Pulmonary artery endothelial cell (primary cell): ENCODE measurements around the gene RMDN2. TPM values are rescaled to one million over a fixed set of nuclear protein-coding genes. Genes with fewer than 3 reads are reported as not detected.
"Not testable (repeated sequence)": the region's sequence is repeated elsewhere in the genome, so short reads cannot be mapped to it uniquely, and the experiment has no call there.

Experiments used
- DNase-seq: peaks from one replicate; pipeline ENCODE4 v3.0.0-alpha.2; 2011; ENCODE audit warnings: low read depth, low spot score
- total RNA-seq: library from RNA; depleted of rRNA; stranded (reverse); fragments of >200 nt; gene quantifications from 2 replicates; pipeline ENCODE4 v1.2.3, GENCODE V29; 2014

Gene RMDN2
- total RNA-seq, 1 donor from 2014 or later = 2.8 TPM

DNA sequence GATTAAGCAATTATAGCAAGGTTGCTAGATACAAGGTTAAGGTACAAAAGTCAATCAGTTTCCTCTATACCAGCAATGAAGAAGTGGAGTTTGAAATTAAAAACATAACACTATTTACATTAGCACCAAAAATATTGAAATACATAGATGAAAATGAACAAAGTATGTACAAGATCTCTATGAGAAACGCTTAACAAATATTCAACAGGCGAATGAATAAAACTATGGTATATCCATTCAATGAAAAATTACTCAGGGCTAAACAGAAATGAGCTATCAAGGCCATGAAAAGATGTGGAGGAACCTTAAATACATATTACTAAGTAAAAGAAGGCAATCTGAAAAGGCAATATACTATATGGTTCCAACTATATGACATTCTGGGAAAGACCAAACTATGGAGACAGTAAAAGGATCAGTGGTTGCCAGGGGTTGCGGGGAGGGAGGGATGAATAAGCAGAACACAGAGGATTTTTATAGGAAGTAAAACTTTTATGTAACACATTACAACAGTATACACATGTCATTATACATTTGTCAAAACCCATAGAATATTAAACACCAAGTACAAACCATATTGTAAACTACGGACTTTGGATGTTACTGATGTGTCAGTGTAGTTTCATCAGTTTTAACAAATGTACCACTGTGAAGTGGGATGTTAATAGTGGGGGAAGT is 62.1 kb downstream of the RMDN2 start:
- DNase-seq = no peak

DNA sequence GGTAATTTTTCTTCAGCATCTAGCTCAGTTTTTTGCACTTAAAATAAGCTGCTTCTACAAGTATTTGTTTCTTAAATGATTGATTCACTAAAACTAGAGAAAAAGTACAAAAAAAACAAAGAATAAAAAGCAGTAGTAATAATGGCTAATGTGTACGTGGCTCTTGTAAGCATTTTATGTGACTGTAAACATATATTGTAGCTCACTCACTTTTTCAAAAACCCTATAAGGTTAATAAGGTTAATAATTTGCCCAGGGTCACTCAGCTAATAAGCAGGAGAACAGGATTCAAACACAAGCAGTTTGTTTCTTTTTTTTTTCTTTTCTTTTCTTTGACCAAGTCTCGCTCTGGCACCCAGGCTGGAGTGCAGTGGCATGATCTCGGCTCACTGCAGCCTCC is 67.5 kb downstream of the RMDN2 start:
- no peak for DNase-seq

DNA sequence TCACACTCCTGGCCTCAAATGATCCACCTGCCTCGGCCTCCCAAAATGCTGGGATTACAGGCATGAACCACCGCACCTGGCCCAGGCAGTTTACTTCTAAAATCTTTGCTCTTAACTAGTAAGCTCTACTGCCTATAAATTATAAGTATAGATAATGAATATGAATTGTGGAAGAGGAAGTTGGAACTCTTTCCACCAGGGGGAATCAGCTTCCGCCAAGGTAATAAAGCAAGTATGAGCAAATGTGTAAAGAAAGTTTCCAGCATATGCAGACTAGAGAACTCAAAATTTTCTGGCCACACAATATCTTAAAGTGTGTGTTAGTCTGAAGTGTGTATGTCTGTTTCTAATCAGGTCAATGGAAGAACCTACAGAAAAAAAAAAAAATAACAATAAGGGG is 68.1 kb downstream of the RMDN2 start:
- no peak for DNase-seq

DNA sequence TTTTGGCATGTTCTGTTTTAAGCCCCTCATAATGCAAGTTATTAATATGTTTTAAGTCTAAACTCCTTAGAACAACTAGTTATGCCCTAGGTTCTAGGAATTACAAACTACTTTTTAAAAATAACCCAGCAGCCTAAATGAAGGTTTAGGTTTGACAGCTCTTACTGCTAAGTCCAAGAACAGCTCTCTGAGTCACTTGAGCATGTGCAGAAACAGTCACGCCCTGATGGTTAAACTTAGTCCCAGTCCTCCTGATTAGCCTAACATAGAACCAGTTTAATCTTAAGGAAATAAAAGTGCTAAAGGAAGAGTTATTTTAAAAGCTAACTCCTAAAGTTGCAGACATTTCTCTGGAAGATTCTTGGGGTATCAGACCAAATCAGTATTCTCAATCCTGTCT is 72.5 kb downstream of the RMDN2 start:
- no peak for DNase-seq

DNA sequence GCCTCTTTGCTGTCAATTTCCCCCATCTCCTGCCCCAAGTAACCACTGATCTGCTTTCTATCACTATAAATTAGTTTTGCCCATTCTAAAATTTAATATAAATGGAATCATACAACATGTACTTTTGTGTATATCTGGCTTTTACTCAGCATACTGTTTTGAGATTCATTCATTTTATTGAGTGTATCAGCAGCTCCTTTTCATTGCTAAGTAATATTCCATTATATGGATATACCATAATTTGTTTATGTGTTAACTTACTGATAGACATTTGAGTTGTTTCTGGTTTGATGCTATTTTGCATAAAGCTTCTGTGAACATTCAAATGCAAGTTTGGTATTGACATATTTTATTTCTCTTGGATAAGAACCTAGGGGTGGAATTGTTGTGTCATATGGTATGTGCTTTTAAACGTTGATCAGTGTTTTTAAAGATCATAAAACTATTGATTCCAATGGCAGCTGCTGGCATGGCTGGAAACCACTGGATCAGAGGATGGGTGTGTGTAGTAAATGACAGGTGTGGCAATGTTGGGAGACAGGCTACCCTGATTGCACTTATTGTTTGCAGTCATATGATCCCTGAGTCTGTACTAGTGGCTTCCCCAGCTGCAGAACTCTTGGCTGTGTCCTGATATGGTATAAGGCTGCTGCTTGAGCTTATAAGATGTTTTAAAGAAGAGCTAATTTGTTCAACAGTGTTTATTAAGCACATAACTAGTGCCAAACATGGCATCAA is 75.6 kb downstream of the RMDN2 start:
- DNase-seq = no peak

DNA sequence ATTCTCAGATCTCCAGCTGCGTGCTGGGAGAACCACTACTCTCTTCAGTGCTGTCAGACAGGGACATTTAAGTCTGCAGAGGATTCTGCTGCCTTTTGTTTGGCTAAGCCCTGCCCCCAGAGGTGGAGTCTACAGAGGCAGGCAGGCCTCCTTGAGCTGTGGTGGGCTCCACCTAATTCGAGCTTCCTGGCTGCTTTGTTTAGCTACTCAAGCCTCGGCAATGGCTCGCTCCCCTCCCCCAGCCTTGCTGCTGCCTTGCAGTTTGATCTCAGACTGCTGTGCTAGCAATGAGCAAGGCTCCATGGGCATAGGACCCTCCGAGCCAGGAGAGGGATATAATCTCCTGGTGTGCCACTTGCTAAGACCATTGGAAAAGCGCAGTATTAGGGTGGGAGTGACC is 85.1 kb downstream of the RMDN2 start:
- not testable (repeated sequence) for DNase-seq

DNA sequence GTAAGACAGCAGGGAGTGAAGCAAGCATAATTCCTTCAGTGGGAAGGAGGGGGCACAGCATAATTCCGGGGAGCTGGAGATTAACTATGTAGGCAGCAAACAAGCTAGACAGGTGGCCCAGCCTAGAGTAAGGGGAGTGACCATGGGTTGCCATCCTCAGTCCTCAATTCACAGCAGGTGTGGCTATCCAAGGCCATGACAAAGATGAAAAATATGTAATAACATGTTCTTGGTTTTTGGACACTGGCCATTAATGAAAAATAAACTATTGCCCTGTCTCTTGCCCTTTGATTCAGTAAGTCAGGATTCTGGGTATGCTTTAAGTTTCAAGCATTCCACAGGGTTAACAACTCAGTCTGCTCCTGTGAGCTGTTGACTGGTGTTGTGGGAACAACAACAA is 85.9 kb downstream of the RMDN2 start:
- no peak for DNase-seq

DNA sequence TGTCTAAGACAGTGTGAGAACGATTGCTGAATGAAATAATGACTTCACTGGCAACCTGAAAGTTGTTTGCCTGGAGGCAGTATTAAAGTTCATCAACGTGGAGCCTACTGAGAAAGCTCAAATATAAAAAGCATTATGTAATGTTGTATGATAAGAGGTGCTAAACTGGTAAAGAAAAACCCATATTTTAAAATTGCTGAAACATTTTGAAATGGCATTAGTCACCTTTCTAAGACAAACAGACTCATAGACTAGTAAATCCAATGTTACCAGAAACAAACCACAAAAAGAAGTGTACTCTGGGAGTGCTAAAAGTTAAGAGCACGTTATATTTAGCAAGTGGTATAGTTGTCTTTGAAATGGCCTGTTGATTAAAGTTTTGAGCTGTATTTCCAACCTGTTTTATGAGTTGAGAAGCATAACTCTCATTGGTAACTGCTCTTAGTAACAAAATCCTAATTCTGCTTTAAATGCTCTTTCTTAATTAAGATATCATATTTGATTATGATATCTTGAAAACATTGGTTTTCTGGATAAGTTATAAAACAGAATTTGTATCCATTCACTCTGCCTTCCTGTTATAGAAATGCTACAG is 88.2 kb downstream of the RMDN2 start:
- DNase-seq = no peak

DNA sequence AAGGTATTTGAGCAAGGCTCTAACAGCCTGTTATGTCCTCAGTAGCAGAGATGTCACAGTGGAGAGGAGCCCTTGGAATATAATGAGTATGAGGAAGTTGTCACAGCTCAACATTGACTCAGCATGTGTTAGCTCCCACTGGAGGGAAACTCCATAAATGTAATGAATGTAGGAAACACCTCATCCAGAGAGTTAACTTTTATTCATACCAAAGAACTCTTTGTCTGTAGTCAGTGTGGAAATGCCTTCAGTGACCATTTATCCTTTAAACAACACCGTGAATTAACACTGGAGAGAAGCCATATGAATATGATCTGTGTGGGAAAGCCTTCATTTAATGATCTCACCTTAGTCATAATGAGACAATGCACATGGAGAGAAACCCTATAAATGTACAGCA is 91.1 kb downstream of the RMDN2 start:
- no peak for DNase-seq

DNA sequence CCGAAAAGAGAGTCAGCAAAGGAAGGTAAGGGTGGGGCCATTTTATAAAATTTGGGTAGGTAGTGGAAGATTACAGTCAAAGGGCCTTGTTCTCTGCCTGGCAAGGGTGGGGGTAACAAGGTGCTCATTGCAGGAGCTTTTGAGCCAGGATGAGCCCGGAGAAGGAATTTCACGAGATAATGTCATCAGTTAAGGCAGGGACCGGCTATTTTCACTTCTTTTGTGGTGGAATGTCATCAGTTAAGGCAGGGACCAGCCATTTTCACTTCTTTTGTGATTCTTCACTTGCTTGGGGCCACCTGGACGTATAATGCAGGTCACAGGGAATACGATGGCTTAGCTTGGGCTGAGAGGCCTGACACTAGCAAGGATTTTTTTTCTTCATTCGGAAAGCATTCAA is 92.7 kb downstream of the RMDN2 start:
- no peak for DNase-seq

DNA sequence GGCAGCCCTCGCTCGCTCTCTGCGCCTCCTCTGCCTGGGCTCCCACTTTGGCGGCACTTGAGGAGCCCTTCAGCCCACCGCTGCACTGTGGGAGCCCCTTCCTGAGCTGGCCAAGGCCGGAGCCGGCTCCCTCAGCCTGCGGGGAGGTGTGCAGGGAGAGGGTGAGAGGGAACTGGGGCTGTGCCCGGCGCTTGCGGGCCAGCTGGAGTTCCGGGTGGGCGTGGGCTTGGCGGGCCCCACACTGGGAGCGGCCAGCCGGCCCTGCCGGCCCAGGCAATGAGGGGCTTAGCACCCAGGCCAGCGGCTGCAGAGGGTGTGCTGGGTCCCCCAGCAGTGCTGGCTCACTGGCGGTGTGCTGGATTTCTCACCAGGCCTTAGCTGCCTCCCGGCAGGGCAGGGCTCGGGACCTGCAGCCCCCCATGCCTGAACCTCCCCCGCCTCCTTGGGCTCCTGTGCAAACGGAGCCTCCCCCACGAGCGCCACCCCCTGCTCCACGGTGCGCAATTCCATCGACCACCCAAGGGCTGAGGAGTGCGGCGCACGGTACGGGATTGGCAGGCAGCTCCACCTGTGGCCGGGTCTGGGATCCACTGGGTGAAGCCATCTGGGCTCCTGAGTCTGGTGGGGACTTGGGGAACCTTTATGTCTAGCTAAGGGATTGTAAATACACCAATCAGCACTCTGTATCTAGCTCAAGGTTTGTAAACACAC is 95.4 kb downstream of the RMDN2 start:
- DNase-seq = not testable (repeated sequence)

DNA sequence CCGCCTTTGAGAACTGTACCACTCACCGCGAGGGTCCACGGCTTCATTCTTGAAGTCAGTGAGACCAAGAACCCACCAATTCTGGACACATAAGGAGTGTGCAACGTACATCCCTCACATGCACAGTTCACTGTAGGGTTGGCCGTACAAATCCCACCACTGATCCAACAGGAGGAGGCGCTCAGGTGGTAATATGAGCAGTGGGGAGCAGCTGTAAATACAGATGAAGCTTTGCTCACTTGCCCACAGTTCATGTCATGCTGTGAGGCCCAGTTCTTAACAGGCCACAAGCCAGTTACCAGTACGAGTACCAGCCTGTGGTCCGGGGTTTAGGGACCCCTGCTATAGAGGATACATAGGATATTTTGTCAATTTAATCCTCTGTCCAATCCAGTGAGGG is 96.5 kb downstream of the RMDN2 start:
- DNase-seq = no peak

DNA sequence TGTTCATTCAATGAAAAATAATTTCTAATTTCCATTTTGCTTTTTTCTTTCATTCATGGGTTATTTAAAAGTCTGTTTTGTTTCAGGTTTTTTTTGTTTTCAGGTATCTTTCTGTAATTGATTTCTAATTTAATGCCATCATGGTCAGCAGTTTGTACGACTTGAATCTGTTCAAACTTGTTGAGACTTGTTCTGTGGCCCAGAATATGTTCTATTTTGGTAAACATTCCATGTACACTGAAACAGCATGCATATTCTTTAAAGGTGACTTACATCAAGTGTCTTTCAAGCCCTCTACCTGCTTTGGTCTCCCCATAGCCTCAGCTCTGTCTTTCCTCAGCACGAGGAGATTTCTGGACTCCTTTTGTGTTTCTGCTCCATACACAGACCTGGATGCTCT is 101.8 kb downstream of the RMDN2 start:
- no peak for DNase-seq

DNA sequence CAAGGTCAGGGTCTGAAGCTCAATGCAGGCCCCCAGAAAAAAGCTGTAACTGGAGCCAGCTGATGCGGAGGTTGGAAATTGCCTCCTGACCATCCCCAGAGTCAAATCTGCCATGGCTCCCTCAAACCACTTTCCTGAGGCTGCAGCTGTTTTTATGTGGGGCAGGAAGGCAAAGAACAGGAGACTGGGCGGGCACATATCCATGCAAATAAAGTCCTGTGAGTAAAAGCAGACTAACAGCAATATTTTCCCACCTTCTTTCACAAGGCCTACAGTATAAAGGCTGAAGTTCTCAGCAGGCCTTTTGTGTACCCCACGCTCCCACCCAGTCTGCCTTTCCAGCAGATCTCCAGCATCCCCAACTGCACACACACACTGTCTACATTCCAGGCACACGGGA is 103.7 kb downstream of the RMDN2 start:
- no peak for DNase-seq

DNA sequence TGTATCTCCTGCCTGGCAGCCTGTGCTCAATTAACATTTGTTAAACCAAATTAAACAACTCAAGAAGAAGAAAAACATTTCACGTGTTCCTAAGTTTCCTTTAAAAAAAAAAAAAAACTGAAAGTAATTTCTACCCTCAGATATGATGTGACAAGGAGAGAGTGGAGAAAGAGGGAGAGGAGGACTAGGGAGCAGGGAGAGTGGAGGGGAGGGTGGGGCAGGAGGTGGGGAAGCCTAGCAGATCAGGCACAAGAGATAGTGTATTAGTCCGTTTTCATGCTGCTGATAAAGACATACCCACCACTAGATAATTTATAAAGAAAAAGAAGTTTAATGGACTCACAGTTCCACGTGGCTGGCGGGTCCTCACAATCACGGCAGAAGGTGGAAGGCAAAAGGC is 104.4 kb downstream of the RMDN2 start:
- no peak for DNase-seq

DNA sequence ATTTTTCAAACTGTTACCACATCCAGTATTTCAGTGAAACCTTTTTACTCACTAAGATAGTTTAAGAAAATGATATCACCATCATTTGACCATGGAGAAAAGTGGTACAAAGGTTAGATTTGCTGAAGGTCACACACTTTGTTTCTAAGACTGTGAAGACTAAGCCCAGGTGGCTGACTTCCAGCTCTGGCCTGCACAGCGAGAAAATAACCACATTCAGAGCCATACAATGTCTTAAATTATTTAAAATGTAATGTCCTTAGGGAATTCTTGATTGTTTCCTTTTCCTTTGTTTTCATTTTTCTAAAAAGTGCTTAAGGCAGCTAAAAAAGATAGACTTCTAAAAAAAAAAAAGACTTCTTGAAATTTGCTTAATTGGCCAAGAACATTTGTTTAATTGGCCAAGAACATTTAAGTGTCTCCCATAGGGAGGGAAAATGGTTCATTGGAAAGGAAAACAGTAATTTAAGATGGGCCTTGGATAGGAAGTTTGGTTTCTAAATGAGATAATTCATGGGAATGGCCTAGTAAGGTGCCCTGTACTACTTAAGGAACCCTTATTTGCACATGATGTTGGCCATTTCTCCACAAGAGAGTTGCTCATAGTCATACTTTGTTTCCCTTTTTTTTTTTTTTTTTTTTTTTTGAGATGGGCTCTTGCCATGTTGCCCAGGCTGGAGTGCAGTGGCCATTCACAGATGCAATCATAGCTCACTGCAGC is 105.7 kb downstream of the RMDN2 start:
- DNase-seq = no peak

DNA sequence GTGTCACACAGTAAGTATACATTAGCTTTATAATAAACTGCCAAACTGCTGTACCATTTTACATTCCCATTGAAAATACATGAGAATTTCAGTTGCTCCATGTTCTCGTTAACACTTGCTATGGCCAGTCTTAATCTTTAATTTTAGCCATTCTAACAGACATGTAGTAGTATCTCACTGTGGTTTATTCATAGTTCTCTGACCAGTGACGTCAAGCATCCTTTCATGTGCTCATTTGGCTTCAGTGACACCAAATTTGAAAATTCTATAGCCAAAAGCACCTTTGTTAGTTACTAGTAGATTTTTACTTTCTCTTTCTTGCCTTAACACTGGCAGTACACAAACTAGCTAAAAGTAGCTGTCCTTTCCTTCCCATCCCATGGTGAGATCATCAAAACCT is 107.9 kb downstream of the RMDN2 start:
- no peak for DNase-seq

DNA sequence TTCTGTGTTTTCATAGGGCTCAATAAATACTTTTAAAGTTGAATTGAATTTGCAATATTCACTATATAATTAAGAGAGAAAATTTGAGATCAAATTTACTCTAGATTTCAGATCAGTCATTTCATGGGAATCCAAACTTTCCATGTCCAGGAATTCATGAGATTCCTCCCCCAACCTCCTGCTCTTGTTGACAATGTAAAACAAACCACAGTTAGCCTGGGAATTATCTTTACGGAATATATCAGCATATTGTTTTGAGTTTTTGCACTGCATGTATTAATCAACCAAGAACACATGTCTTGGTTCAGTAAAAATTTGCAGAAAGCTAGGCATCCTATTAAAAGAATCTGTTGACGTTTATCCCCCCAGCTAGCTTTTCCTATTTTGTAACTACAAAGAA is 108.6 kb downstream of the RMDN2 start:
- DNase-seq = no peak

DNA sequence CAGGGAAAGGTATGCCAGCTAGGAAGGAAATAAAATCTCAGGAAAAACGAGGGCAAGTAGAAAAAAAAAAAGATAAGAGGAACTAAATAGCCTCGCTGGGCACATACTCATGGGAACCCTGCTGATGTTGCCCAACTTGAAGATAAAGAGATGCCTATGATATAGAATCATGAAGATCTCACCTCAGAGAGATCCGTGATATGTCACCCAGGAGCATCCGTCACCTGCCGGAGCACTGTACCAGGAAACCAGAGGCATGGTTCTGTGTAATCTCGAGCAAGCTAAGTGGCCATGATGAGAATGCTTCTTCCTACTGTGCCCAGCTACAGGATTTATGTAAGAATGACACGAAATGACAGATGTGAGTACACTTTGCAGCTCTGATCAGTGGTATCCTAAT is 110.9 kb downstream of the RMDN2 start:
- no peak for DNase-seq

DNA sequence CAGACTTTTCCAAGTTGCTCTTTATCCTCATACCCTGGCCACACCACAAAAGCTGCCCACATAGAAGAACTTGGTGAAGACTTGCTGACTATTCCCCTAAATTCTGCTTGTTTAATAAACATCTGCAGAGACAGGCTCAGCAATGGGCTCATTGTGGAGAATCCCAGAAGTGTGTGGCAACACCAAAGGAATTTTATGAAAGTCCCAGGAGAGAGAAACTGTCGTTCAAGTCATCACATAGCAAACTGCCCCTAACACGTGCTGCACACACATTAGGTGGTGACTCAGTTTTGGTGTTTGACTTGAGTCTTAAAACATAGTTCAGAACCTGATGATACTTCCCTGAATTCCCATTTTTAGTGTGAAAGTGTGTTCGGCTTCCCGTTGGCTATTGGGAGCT is 112.2 kb downstream of the RMDN2 start:
- DNase-seq = no peak

DNA sequence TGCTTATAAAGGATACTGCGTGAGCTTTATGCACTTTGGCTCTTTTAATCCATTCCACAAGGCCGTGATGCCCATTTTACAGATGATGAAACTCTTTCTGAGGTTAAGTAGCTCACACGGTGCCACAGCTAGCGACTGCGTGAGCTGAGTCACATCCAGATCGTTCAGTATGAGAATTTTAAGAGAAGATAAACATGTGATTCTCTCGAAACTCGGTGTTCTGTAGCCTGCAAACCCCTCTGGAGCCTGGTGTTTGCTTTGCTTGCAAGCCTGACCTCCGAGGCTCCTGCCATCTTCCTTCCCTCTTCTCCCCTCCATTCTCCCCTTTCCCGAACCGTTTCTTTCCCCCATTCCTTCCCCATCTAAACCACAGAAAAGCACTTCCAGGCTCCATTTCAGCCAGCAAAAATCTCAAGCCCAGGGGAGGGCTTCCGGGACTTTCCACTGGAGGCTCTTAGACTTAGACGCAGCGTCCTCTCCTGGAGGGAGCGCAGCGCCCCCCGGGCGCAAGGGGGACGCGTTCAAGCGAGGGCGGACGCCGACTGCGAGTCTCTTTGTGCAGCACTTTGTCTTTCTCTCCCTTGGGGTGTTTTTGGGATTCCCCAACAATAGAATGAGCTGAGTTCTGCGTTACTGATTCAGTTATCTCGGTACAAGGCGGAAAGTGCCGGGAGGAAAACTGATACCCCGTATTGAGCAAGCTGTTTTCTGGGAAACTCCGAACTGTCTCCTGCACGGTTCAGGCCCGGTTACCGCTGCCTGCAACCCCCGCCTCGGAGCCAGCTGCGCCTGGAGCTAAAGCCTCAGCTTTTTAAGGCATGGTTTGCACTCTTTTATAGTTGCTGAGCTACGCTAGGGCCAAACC is 112.9 kb downstream of the RMDN2 start:
- no peak for DNase-seq
